ENCODE measurements around the gene DHX8.

DNA sequence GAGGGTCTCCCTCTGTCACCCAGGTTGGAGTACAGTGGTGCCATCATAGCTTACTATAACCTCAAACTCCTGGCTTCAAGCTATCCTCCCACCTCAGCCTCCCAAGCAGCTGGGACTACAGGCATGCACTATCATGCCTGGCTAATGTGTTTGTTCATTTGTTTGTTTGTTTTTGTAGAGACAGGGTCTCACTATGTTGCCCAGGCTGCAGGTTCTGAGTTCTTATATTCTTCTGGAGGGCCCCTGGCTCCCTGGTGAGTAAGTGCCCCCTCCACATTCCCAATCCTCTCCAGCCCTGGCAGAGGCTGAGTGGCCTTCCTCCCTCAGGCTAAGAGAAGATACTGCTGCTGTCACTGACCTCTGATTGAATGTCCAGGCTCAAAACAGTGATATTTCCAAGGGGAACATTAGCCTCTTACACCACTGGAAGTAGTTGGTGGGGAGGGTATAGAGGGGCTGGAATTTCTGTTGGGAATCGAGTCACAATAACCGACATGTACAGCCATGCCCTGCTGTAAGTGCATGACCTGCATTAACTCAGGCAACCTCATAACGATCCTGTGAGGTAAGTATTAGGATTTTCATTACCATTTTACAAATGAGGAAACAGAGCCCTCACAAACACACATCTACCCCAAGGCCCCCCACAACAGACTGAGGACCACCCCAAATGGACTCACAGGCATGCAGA lies 65.1 kb downstream of the DHX8 start:
- TF ChIP-seq, protein P1, sequence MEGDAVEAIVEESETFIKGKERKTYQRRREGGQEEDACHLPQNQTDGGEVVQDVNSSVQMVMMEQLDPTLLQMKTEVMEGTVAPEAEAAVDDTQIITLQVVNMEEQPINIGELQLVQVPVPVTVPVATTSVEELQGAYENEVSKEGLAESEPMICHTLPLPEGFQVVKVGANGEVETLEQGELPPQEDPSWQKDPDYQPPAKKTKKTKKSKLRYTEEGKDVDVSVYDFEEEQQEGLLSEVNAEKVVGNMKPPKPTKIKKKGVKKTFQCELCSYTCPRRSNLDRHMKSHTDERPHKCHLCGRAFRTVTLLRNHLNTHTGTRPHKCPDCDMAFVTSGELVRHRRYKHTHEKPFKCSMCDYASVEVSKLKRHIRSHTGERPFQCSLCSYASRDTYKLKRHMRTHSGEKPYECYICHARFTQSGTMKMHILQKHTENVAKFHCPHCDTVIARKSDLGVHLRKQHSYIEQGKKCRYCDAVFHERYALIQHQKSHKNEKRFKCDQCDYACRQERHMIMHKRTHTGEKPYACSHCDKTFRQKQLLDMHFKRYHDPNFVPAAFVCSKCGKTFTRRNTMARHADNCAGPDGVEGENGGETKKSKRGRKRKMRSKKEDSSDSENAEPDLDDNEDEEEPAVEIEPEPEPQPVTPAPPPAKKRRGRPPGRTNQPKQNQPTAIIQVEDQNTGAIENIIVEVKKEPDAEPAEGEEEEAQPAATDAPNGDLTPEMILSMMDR (conservative IDR thresholded peaks at IDR 0.05; ENCODE audit: low read depth, low read length) = no peak
- TF ChIP-seq POLR2A (IDR thresholded peaks at IDR 0.05; ENCODE audit: low read depth, low read length) (no peak), RCOR1 (IDR thresholded peaks at IDR 0.05; ENCODE audit: insufficient replicate concordance, low read length) (no peak)
